ENCODE data around the gene ZNF593OS.

The ZNF593OS gene

DNA sequence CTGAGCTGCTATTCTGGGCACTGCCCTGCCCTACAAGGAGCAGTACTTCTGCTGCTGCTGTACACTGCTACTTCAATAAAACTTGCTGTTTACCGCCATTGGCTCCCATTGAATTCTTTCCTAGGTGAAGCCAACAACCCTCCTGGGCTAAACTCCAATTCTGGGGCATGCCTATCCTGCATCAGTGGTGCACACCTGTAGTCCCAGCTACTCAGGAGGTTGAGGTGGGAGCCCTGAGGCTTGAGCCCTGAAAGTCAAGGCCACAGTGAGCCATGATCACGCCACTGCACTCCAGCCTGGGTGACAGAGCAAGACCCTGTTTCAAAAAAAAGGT lies 38.8 kb downstream of the ZNF593OS start:
- POLR2A ChIA-PET (ENCODE audit: low non-redundant PET): no interaction called here
- CTCF ChIA-PET: no interaction called here
- no peak overlapping the region for H3K27ac ChIP-seq
- TF ChIP-seq, protein P1, sequence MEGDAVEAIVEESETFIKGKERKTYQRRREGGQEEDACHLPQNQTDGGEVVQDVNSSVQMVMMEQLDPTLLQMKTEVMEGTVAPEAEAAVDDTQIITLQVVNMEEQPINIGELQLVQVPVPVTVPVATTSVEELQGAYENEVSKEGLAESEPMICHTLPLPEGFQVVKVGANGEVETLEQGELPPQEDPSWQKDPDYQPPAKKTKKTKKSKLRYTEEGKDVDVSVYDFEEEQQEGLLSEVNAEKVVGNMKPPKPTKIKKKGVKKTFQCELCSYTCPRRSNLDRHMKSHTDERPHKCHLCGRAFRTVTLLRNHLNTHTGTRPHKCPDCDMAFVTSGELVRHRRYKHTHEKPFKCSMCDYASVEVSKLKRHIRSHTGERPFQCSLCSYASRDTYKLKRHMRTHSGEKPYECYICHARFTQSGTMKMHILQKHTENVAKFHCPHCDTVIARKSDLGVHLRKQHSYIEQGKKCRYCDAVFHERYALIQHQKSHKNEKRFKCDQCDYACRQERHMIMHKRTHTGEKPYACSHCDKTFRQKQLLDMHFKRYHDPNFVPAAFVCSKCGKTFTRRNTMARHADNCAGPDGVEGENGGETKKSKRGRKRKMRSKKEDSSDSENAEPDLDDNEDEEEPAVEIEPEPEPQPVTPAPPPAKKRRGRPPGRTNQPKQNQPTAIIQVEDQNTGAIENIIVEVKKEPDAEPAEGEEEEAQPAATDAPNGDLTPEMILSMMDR (conservative IDR thresholded peaks at IDR 0.05; ENCODE audit: low read depth): no peak
- DNase-seq (ENCODE audit: low spot score): no peak

DNA sequence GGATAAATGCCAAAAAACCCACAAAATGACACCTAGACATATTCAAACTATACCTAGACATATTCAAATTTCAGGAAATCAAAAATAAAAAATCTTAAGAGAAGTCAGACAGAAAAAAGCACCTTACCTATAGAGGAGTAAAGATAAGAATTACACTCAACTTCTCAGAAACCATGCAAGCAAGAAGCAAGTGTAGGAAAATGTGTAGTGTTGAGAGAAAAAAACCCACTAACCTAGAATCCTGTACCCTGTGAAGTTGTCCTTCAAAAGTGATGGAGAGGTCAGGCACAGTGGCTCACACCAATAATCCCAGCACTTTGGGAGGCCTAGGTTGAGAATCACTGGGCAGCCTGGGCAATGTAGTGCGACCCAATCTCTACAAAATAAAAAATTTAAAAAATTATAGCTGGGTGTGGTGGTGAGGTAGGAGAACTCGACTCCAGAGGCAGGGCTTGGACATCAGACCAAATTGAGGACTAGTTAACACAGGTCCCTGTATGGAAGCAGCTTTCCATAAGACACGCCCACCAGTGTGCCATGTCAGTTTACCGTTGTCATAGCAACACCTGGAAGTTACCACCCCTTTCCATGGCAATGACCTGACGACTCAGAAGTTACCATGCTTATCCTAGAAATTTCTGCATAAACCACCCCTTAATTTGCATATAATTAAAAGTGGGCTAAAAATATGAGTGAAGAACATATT lies 39.4 kb downstream of the ZNF593OS start:
- no peak overlapping the region for H3K27ac ChIP-seq
- no peak for DNase-seq (ENCODE audit: low spot score)
- CTCF ChIA-PET: interaction anchor here (0.7 kb wide), 1 partner anchor 284 kb away, joined by 5 read pairs; no protein-coding TSS in a partner anchor
- TF ChIP-seq, protein P1 (conservative IDR thresholded peaks at IDR 0.05; ENCODE audit: low read depth): no peak
- POLR2A ChIA-PET (ENCODE audit: low non-redundant PET): no interaction called here

DNA sequence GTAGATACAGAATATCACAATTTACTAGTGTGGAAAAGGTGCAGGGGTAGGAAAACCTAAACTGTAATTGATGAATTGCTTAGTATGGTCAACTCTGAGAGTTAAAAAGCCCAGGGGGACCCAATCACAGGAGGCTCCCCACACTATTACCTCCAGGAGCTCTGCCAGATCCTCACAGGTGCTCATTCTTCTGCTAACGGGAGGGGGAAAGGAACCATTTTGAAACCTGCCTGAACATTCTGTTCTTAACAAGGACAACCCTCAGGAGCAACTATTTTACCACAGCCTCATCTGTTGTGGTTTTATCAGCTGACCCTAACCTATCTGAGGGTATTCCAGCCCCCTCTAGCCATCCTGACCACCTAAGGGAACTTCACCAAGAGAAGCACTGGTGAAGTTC lies 40.9 kb downstream of the ZNF593OS start:
- ChIA-PET POLR2A (ENCODE audit: low non-redundant PET) (no interaction called here), CTCF (interaction anchor here (0.5 to 1.5 kb wide), 2 partner anchors 14 to 94 kb away, joined by 3 to 5 read pairs; no protein-coding TSS in a partner anchor)
- no peak overlapping the region for H3K27ac ChIP-seq
- TF ChIP-seq, protein P1 (conservative IDR thresholded peaks at IDR 0.05; ENCODE audit: low read depth): no peak
- no peak for DNase-seq (ENCODE audit: low spot score)

DNA sequence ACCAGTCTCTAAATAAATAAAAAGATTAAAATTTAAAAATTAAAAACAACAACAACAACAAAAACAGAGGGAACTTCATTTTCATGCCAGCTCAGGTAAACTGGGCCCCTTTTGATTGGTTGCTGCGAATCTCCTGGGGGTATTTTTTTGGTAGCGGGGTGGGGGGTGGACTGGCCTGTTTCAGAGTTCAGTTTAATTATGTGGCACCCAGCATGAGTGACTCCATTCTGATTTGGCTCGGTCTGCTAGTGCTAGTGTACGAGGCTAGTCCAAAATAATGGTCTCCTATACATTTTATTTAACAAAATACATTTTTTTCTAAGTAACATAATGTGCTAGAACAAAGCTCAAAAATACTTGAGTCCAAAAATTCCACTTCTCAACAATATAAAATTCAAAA lies 41.9 kb downstream of the ZNF593OS start:
- H3K27ac ChIP-seq: no peak overlapping the region
- ChIA-PET CTCF (interaction anchor here (0.6 to 1.5 kb wide), 2 partner anchors 15 to 287 kb away, joined by 4 to 5 read pairs; no protein-coding TSS in a partner anchor), POLR2A (ENCODE audit: low non-redundant PET) (no interaction called here)
- TF ChIP-seq, protein P1 (conservative IDR thresholded peaks at IDR 0.05; ENCODE audit: low read depth): no peak
- DNase-seq (ENCODE audit: low spot score): no peak

DNA sequence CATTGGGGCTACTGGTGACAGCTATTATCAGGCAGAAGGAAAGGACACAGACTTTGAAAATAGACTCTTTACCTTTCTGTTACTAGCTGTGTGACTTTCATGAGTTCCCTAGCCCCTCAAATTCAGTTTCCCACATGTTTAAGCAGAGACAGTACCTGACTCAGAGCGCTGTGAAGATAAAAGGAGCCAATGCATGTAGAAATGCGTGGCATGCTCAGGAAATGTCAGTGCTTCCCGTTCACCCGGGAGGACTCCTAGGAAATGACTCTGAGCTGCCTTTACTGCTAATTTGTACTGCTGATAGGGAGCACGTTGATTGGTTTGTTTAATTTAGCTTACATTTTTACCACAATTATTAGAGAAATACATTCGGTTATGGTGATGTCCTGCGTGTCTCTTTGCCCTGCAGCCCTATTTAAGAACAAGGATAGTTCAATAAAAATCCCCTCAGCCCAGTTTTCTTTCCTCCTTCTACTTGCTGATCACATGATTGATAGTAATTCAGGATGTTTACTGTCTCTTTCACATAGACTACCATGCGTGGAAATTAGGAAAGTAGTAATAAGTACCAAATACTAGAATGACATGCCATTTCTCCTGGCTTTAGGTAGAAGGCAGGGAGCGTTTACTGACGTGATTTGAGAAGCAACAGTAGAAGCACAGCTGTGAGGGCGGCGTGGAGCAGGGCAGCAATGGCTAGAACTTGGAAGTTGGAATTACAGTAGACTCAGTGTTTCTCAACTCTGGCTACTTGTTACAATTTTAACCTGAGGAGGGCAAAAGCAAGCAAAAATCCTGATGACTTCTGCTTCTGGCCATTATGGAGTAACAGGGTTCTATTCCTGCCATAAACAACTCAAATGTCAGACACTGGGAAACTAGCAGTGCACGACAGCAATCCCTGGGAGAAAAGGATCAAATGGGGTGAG lies 44.1 kb downstream of the ZNF593OS start:
- peak overlapping the region; percentile 82 for H3K27ac ChIP-seq
- no peak for DNase-seq (ENCODE audit: low spot score)
- ChIA-PET CTCF (interaction anchor here (1.3 kb wide), 1 partner anchor 23 kb away, joined by 4 read pairs; no protein-coding TSS in a partner anchor), POLR2A (ENCODE audit: low non-redundant PET) (interaction anchor here (0.6 kb wide), 1 partner anchor 107 kb away, joined by 3 read pairs; the partner anchor contains the start of gene CEP85)
- TF ChIP-seq, protein P1 (conservative IDR thresholded peaks at IDR 0.05; ENCODE audit: low read depth): no peak

All from RWPE1 (cell line).